OCI-LY7 (cell line): ENCODE results near the gene VASH2. TPM values are rescaled to one million over a fixed set of nuclear protein-coding genes. Genes with fewer than 3 reads are reported as not detected.

Experiments used
- BruUV-seq: library from RNA; stranded (reverse); fragments of 400-500 nt; replicated peaks from 2 replicates; lab custom pipeline; 2021; lab: Mats Ljungman, UMichigan
- CTCF ChIA-PET: fragments of 300-600 bp; sonication (Branson Sonifier 250); formaldehyde crosslinking; loops from one replicate; lab custom pipeline; 2022; ENCODE audit warnings: antibody characterized with exemption; ENCODE audit not compliant: unreplicated experiment; lab: Charles Lee
- POLR2A ChIA-PET: fragments of 300-600 bp; sonication (Branson Sonifier 250); formaldehyde crosslinking; loops from one replicate; lab custom pipeline; 2022; ENCODE audit warnings: antibody characterized with exemption; lab: Charles Lee
- DNase-seq: peaks from one replicate; pipeline ENCODE4 v3.0.0-alpha.2; 2015; ENCODE audit warnings: low spot score
- H2AFZ ChIP-seq: fragments of 200-600 bp; sonication (generic), shearing (Covaris generic); 2 replicates; pipeline ENCODE4 v1.6.1; 2014; ENCODE audit warnings: mild to moderate bottlenecking, antibody characterized with exemption, low read length, moderate library complexity
- H3K27ac ChIP-seq: fragments of 200-600 bp; sonication (generic); 2 replicates; pipeline ENCODE4 v1.5.1; 2014; ENCODE audit warnings: mixed run types, low read depth, mild to moderate bottlenecking, moderate library complexity, low read length, inconsistent platforms; ENCODE audit not compliant: poor library complexity, severe bottlenecking
- H3K36me3 ChIP-seq: fragments of 200-600 bp; sonication (generic); 2 replicates; pipeline ENCODE4 v1.6.1; 2014; ENCODE audit warnings: mild to moderate bottlenecking, antibody characterized with exemption, low read length, moderate library complexity, mixed read lengths; ENCODE audit not compliant: insufficient read depth
- H3K4me1 ChIP-seq: fragments of 200-600 bp; sonication (generic); 2 replicates; pipeline ENCODE4 v1.5.1; 2014; ENCODE audit warnings: mild to moderate bottlenecking, low read length; ENCODE audit not compliant: insufficient read depth, poor library complexity, severe bottlenecking
- H3K4me2 ChIP-seq: fragments of 200-600 bp; sonication (generic); 2 replicates; pipeline ENCODE4 v1.6.1; 2014; ENCODE audit warnings: mild to moderate bottlenecking, low read length
- H3K4me3 ChIP-seq: fragments of 200-600 bp; sonication (generic); 2 replicates; pipeline ENCODE4 v1.5.1; 2014; ENCODE audit warnings: mild to moderate bottlenecking, low read depth, low read length; ENCODE audit not compliant: poor library complexity, severe bottlenecking
- H3K79me2 ChIP-seq: fragments of 200-600 bp; sonication (generic); 2 replicates; pipeline ENCODE4 v1.6.1; 2016; ENCODE audit warnings: low read depth, mild to moderate bottlenecking, low read length, moderate library complexity, mixed read lengths; ENCODE audit not compliant: insufficient read depth
- H3K9me2 ChIP-seq: fragments of 200-600 bp; sonication (generic); 2 replicates; pipeline ENCODE4 v1.6.1; 2016; ENCODE audit warnings: mild to moderate bottlenecking, low read length, mixed read lengths; ENCODE audit not compliant: insufficient read depth
- H3K9me3 ChIP-seq: fragments of 200-600 bp; sonication (generic); 2 replicates; pipeline ENCODE4 v1.6.1; 2014; ENCODE audit warnings: mild to moderate bottlenecking, mixed run types, low read length, mixed read lengths
- H4K20me1 ChIP-seq: fragments of 200-600 bp; sonication (generic); 2 replicates; pipeline ENCODE4 v1.6.1; 2014; ENCODE audit warnings: mild to moderate bottlenecking, antibody characterized with exemption, low read length, moderate library complexity, mixed read lengths; ENCODE audit not compliant: insufficient read depth
- EZH2phosphoT487 ChIP-seq: fragments of 200-600 bp; sonication (generic); IDR thresholded peaks from 2 replicates; pipeline ENCODE4 v1.6.1; 2018; ENCODE audit warnings: low read depth, borderline replicate concordance, mild to moderate bottlenecking, mixed run types, antibody characterized with exemption, low read length, moderate library complexity, mixed read lengths
- intact Hi-C: fragments of 100-400 bp; cut with micrococcal nuclease; formaldehyde crosslinking; loops from one replicate; pipeline ENCODE4 v1.10.0; 2022; ENCODE audit not compliant: unreplicated experiment
- total RNA-seq, 2 experiments: library from RNA; depleted of rRNA in 1 of 2; stranded (reverse); fragments of >200 nt in 1 of 2; shearing (Covaris generic) in 1 of 2; gene quantifications; 2 replicates each; pipeline ENCODE4 v1.2.3, GENCODE V29; 2014 to 2022
- TF ChIP-seq, protein P1 (sequence below): fragments of 200-600 bp; sonication (generic); conservative IDR thresholded peaks from 2 replicates; pipeline ENCODE4 v1.5.1; 2014; ENCODE audit warnings: mild to moderate bottlenecking, antibody characterized with exemption, low read length, moderate library complexity, mixed read lengths

Gene VASH2
- total RNA-seq, 2 experiments from 2014 or later = 7.3 to 7.4 TPM

DNA sequence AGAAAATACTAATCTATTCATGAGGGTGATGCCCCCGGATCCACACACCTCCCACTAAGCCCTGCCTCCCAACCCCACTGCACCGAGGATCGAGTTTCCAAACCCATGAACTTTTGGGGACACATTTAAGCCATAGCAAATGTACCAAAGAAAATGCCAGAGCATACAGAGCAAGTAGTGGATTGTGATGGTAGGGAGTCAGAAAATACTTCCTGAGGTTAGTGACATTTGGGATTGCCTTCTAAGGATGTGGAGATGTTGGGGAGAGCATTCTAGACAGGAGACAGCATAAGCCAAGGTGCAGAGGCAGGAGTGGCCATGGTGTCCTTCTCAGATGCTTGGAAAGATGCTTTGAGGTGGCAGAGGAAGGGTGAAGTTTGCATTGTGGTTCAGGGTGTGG is 33.1 kb downstream of the VASH2 start:
- Histone ChIP-seq H4K20me1 (no peaks in the 10 kb centered on the region), H2AFZ (no peak overlapping the region), H3K4me3 (no peak overlapping the region), H3K4me1 (no peaks in the 10 kb centered on the region), H3K9me2 (no peaks in the 10 kb centered on the region), H3K36me3 (no peaks in the 10 kb centered on the region), H3K27ac (no peak overlapping the region), H3K9me3 (no peaks in the 10 kb centered on the region), H3K79me2 (no peaks in the 10 kb centered on the region), H3K4me2 (no peak overlapping the region)
- DNase-seq = no peak
- TF ChIP-seq, protein P1, sequence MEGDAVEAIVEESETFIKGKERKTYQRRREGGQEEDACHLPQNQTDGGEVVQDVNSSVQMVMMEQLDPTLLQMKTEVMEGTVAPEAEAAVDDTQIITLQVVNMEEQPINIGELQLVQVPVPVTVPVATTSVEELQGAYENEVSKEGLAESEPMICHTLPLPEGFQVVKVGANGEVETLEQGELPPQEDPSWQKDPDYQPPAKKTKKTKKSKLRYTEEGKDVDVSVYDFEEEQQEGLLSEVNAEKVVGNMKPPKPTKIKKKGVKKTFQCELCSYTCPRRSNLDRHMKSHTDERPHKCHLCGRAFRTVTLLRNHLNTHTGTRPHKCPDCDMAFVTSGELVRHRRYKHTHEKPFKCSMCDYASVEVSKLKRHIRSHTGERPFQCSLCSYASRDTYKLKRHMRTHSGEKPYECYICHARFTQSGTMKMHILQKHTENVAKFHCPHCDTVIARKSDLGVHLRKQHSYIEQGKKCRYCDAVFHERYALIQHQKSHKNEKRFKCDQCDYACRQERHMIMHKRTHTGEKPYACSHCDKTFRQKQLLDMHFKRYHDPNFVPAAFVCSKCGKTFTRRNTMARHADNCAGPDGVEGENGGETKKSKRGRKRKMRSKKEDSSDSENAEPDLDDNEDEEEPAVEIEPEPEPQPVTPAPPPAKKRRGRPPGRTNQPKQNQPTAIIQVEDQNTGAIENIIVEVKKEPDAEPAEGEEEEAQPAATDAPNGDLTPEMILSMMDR = no peak
- no peak for TF ChIP-seq EZH2phosphoT487
- intact Hi-C loops = no loop called here
- BruUV-seq = no TSS peak
- ChIA-PET POLR2A (no interaction called here), CTCF (no interaction called here)

DNA sequence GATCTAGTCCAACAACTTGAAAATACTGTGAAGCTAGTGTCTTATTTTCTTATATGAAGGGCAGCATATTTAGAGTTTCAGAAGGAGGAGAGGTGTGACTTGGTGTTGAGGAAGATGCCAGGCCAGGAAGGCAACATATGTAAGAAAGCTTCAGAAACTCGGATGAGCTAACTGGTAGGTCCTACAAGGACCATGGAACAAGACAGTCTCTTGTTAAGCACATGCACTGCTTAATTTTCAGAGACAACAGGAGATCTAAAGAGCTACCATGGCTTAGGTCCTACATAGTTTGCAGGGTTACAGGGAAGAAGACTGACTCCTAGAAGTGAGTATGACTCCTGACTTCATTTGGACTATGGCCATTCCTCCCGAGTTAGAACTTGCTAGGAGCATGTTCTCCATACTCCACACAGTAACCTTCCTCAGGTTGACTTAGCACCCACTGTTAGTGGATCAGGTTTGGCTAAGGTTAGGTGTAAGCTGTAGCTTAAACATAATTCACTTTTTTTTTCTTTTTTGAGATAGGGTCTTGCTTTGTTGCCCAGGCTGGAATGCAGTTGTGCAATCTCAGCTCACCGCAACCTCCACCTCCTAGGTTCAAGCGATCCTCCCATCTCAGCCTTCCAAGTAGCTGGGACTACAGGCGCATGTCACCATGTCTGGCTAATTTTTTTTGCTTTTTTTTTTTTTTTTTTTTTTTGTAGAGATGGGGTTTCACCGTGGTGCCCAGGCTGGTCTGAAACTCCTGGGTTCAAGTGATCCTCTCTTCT is 34.4 kb downstream of the VASH2 start:
- DNase-seq = no peak
- no peak overlapping the region for H3K27ac ChIP-seq
- CTCF ChIA-PET = interaction anchor here (0.6 kb wide), 1 partner anchor 1405 kb away, joined by 3 read pairs; the partner anchor contains the start of gene SLC30A1
- H2AFZ ChIP-seq = no peak overlapping the region
- intact Hi-C loops = no loop called here
- H3K36me3 ChIP-seq = peaks cover 4% of the 10 kb centered on the region; the same call in 1 of the 2 replicates
- H3K4me2 ChIP-seq = no peak overlapping the region
- H3K9me3 ChIP-seq = no peaks in the 10 kb centered on the region
- H3K9me2 ChIP-seq = no peaks in the 10 kb centered on the region
- TF ChIP-seq, protein P1 = no peak
- no peak for TF ChIP-seq EZH2phosphoT487
- no peaks in the 10 kb centered on the region for H4K20me1 ChIP-seq
- POLR2A ChIA-PET = interaction anchor here (0.6 to 1.1 kb wide), 6 partner anchors 10 to 542 kb away, joined by 3 to 7 read pairs (median 4); no protein-coding TSS in a partner anchor
- H3K79me2 ChIP-seq = no peaks in the 10 kb centered on the region
- H3K4me3 ChIP-seq = no peak overlapping the region
- H3K4me1 ChIP-seq = no peaks in the 10 kb centered on the region
- BruUV-seq = no TSS peak

DNA sequence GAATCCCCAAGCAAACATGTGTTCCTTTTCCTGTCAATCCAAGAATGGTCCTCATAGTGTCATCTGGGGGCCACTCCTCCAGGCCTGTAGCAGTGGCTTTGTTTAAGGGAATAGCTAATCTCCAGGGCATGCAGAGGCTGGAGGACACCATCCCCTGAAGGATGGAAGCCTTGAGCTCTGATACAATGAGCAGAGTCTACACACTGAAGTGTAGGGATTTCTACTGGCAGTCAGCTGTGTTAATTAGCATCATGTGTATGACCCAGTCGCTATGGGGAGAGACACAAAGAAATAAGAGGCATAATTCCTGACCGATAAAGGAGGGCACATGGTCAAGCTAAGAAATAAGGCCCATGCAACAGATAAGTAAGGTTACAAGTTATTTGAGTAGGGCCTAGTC is 36.2 kb downstream of the VASH2 start:
- DNase-seq = no peak
- no peaks in the 10 kb centered on the region for H3K9me2 ChIP-seq
- no peak overlapping the region for H3K4me3 ChIP-seq
- H3K4me2 ChIP-seq = no peak overlapping the region
- no peaks in the 10 kb centered on the region for H3K4me1 ChIP-seq
- H4K20me1 ChIP-seq = no peaks in the 10 kb centered on the region
- no peaks in the 10 kb centered on the region for H3K9me3 ChIP-seq
- H3K27ac ChIP-seq = no peak overlapping the region
- H3K79me2 ChIP-seq = no peaks in the 10 kb centered on the region
- ChIA-PET POLR2A (interaction anchor here (0.5 to 1.2 kb wide), 4 partner anchors 8 to 339 kb away, joined by 3 to 5 read pairs (median 4); no protein-coding TSS in a partner anchor), CTCF (interaction anchor here (0.7 kb wide), 2 partner anchors 19 to 377 kb away, joined by 3 to 4 read pairs; no protein-coding TSS in a partner anchor)
- peaks cover 10% of the 10 kb centered on the region; the same call in 1 of the 2 replicates for H3K36me3 ChIP-seq
- H2AFZ ChIP-seq = no peak overlapping the region
- BruUV-seq = no TSS peak
- intact Hi-C loops = no loop called here
- TF ChIP-seq, protein P1 = no peak
- no peak for TF ChIP-seq EZH2phosphoT487
